Testis (tissue), 3 donors: ENCODE measurements around the gene PPP2R1A. TPM values are rescaled to one million over a fixed set of nuclear protein-coding genes. Genes with fewer than 3 reads are reported as not detected.

Source experiments
- DNase-seq: peaks from one replicate; pipeline ENCODE4 v3.0.0-alpha.2; 2019
- H3K27ac ChIP-seq, 2 donors: fragments of 200-600 bp; sonication (generic); one replicate each; pipeline ENCODE4 v1.5.1; 2019
- H3K27me3 ChIP-seq: fragments of 200-600 bp; sonication (generic); one replicate; pipeline ENCODE4 v1.5.1; 2019
- H3K36me3 ChIP-seq: fragments of 200-600 bp; sonication (generic); one replicate; pipeline ENCODE4 v1.5.1; 2017; ENCODE audit warnings: low read depth; ENCODE audit errors: missing control alignments
- H3K4me1 ChIP-seq: fragments of 200-600 bp; sonication (generic); one replicate; pipeline ENCODE4 v1.5.1; 2019
- H3K4me3 ChIP-seq, 2 donors: fragments of 200-600 bp; sonication (generic); one replicate each; pipeline ENCODE4 v1.5.1; 2017 to 2019
- H3K9me3 ChIP-seq: fragments of 200-600 bp; sonication (generic); one replicate; pipeline ENCODE4 v1.5.1; 2017
- CTCF ChIP-seq, 3 experiments: fragments of 450-650 bp in 2 of 3; fragments of 200-600 bp in 1 of 3; sonication (generic) in 1 of 3; IDR thresholded peaks; one replicate each; pipeline ENCODE4 v1.5.1; 2016 to 2019; ENCODE audit warnings: antibody characterized with exemption in 3 of 3, mild to moderate bottlenecking in 2 of 3, moderate library complexity in 1 of 3
- POLR2A ChIP-seq: fragments of 450-650 bp; IDR thresholded peaks from one replicate; pipeline ENCODE4 v1.6.1; 2017; ENCODE audit warnings: antibody characterized with exemption, mild to moderate bottlenecking, moderate library complexity
- WGBS, 2 donors: methylation state at CpG; one replicate each; pipeline ENCODE4 v1.1.5; 2018; 5-methylcytosine and 5-hydroxymethylcytosine counted together
- intact Hi-C: fragments of 100-400 bp; cut with DNase I; formaldehyde crosslinking; loops from one replicate; pipeline ENCODE4 v1.15.1; 2023; ENCODE audit warnings: low total_unique reads
- polyA plus RNA-seq: library from polyadenylated mRNA; stranded (reverse); fragments of 350-450 nt; fragmentation: Illumina TruSeq; extraction: RNeasy Lipid Tissue Mini Kit (QIAGEN cat#74804); gene quantifications from one replicate; pipeline ENCODE4 v1.2.3, GENCODE V29; 2014; ENCODE audit warnings: low read depth, low replicate concordance; ENCODE audit not compliant: insufficient read depth
- total RNA-seq, 2 donors: library from RNA; depleted of rRNA; stranded (reverse); fragments of >200 nt; gene quantifications; one replicate each; pipeline ENCODE4 v1.2.3, GENCODE V29; 2016

The PPP2R1A gene
- total and polyA plus RNA-seq, 3 donors from 2014 or later, result 181 to 289 (median 262) TPM

GRCh38 chr19:52190487-52191293 lies 838 bp downstream of the PPP2R1A start:
- H3K9me3 ChIP-seq, result no peaks in the 10 kb centered on the region
- intact Hi-C loops, result no loop called here
- peak overlapping the region; percentile 78 to 88 for H3K4me3 ChIP-seq
- peaks cover 24% of the 10 kb centered on the region for H3K4me1 ChIP-seq
- no peaks in the 10 kb centered on the region for H3K27me3 ChIP-seq
- 3 to 4% methylated on average over 31 to 40 of the region's 40 CpGs for WGBS, 2 donors
- H3K27ac ChIP-seq, result peak overlapping the region; percentile 98 to 99
- TF ChIP-seq CTCF (IDR thresholded peaks at IDR 0.05), result no peak
- no peak for TF ChIP-seq POLR2A
- peak; percentile 44 for DNase-seq
- no peaks in the 10 kb centered on the region for H3K36me3 ChIP-seq

DNA sequence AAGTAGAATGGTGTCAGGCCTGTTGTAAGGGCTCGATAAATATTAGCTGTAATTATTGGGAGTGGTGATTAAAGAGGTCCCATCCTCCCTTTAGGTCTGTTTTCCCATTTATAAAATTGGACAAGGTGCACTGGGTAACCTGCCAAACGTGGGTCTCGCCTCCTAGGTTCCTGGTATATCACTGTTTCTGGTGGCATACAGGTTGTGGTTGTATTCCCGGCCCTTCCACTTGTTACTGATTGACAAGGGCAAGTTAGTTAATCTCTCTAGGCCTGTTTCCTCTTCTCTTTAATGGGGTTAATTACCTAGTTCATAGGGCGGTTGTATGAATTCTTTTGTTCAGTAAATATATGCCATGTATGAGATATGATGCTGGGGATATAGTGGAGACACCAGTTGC lies 1.5 kb downstream of the PPP2R1A start:
- Histone ChIP-seq H3K36me3 (no peaks in the 10 kb centered on the region), H3K27ac (peak overlapping the region; percentile 98 to 99)

DNA sequence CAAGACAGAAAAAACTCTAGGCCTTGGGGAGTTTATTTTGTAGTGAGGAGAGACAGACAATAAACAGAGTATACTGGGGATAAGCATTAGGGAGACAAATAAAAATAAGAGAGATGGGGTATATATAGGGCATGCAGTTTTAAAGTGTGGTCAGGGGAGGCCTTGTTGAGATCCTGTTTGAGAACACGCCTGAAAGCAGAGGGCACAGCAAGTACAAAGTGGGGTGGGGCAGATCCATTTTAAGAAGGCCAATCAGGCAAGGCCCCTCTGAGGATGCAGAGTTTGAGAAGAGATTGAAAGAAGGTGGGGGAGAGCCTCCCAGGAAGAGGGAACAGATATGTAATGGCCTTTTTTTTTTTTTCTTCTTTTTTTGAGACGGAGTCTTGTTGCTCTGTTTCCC lies 2.1 kb downstream of the PPP2R1A start:
- H3K36me3 ChIP-seq, result no peaks in the 10 kb centered on the region
- H3K9me3 ChIP-seq, result no peaks in the 10 kb centered on the region
- WGBS, 2 donors, result 22 to 25% methylated on average over 2 of the region's 2 CpGs
- peaks cover 24% of the 10 kb centered on the region for H3K4me1 ChIP-seq
- H3K27ac ChIP-seq, result peak overlapping the region; percentile 98 to 99
- intact Hi-C loops, result no loop called here
- no peaks in the 10 kb centered on the region for H3K27me3 ChIP-seq
- no peak for TF ChIP-seq POLR2A
- DNase-seq, result peak; percentile 57
- H3K4me3 ChIP-seq, result no peak overlapping the region

More for the DNA sequence above, 1.5 kb downstream of the PPP2R1A start:
- peak overlapping the region; percentile 78 to 88 for H3K4me3 ChIP-seq
- DNase-seq, result no peak
- no peaks in the 10 kb centered on the region for H3K27me3 ChIP-seq
- no peak for TF ChIP-seq CTCF (IDR thresholded peaks at IDR 0.05)
- no peak for TF ChIP-seq POLR2A
- no peaks in the 10 kb centered on the region for H3K9me3 ChIP-seq
- 38 to 49% methylated on average over 5 of the region's 5 CpGs for WGBS, 2 donors
- peaks cover 24% of the 10 kb centered on the region for H3K4me1 ChIP-seq
- intact Hi-C loops, result no loop called here

DNA sequence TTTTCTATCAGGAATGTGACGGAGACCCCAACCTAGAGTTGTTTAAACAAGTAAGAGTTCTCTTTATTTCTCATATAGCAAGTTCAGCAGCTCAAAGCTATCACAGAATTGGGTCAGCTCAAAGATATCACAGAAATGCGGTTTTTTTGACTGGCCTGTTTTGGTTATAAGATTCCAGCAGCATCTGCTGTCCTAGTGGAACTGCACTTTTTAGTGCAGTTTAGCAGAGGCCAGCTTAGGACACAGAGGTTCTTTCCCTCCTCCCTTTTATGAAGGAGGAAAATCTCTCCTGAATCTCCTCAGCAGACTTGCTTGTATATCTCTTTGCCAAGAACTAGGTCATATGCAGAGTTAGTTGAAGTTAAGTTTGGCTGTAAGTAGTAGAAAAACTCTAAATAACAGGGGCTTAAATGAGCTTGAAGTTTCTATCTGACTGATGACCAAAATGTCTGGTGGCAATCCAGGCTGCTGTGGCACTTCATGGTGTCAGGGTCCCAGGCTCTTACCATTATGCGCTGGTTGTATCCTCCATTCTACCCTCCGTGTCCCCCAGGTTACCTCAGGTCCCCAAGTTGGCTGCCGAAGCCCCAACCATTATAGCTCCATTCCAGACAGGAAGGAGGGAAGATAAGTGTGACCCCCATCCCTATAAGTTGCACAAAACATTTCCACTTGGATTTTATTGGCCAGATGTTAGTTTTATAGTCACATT lies 6.6 kb downstream of the PPP2R1A start:
- no peaks in the 10 kb centered on the region for H3K9me3 ChIP-seq
- no peak for DNase-seq
- no peak overlapping the region for H3K4me3 ChIP-seq
- TF ChIP-seq POLR2A (no peak), CTCF (IDR thresholded peaks at IDR 0.05) (no peak)
- H3K36me3 ChIP-seq, result no peaks in the 10 kb centered on the region
- 75 to 80% methylated on average over 5 of the region's 5 CpGs for WGBS, 2 donors
- no peaks in the 10 kb centered on the region for H3K27me3 ChIP-seq
- H3K27ac ChIP-seq, result peak overlapping the region in 1 of 2 donors; percentile 23
- peaks cover 20% of the 10 kb centered on the region for H3K4me1 ChIP-seq
- intact Hi-C loops, result no loop called here

GRCh38 chr19:52197964-52198363 lies 8.1 kb downstream of the PPP2R1A start:
- no peak overlapping the region for H3K4me3 ChIP-seq
- H3K9me3 ChIP-seq, result no peaks in the 10 kb centered on the region
- intact Hi-C loops, result no loop called here
- TF ChIP-seq CTCF (IDR thresholded peaks at IDR 0.05) (no peak), POLR2A (no peak)
- no peaks in the 10 kb centered on the region for H3K27me3 ChIP-seq
- DNase-seq, result no peak
- H3K27ac ChIP-seq, result no peak overlapping the region
- H3K36me3 ChIP-seq, result no peaks in the 10 kb centered on the region
- 85 to 92% methylated on average over 3 of the region's 3 CpGs for WGBS, 2 donors
- H3K4me1 ChIP-seq, result peaks cover 9% of the 10 kb centered on the region
